Fibroblast of peridontal ligament (primary cell): Measurements from ENCODE around the gene STING1.
"Not testable (repeated sequence)": the region's sequence is repeated elsewhere in the genome, so short reads cannot be mapped to it uniquely, and the experiment has no call there.

ENCODE experiments used
- DNase-seq: peaks from one replicate; pipeline ENCODE4 v3.0.0-alpha.2; 2010; ENCODE audit errors: extremely low read depth

Gene STING1

DNA sequence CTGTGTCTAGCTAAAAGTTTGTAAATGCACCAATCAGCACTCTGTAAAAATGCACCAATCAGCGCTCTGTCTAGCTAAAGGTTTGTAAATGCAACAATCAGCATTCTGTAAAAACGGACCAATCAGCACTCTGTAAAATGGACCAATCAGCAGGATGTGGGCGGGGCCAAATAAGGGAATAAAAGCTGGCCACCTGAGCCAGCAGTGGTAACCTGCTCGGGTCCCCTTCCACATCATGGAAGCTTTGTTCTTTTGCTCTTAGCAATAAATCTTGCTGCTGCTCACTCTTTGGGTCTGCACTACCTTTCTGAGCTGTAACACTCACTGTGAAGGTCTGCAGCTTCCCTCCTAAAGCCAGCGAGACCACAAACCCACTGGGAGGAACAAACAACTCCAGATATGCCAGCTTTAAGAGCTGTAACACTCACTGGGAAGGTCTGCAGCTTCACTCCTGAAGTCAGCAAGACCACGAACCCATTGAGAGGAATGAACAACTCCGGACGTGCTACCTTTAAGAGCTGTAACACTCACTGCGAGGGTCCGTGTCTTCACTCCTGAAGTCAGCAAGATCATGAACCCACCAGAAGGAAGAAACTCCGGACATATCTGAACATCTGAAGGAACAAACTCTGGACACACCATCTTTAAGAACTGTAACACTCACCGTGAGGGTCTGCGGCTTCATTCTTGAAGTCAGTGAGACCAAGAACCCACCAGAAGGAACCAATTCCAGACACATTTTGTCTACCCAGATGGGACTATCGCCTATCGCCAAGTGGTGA lies 20.7 kb upstream of the STING1 start:
- DNase-seq: not testable (repeated sequence)

GRCh38 chr5:139501381-139501780 lies 18.8 kb upstream of the STING1 start:
- DNase-seq: no peak

GRCh38 chr5:139495638-139496435 lies 13.3 kb upstream of the STING1 start:
- DNase-seq: peak; percentile 50

- peak; percentile 52 for DNase-seq
Measured at GRCh38 chr5:139494832-139495231, 12.3 kb upstream of the STING1 start.

GRCh38 chr5:139494256-139494655 lies 11.7 kb upstream of the STING1 start:
- peak; percentile 38 for DNase-seq

DNA sequence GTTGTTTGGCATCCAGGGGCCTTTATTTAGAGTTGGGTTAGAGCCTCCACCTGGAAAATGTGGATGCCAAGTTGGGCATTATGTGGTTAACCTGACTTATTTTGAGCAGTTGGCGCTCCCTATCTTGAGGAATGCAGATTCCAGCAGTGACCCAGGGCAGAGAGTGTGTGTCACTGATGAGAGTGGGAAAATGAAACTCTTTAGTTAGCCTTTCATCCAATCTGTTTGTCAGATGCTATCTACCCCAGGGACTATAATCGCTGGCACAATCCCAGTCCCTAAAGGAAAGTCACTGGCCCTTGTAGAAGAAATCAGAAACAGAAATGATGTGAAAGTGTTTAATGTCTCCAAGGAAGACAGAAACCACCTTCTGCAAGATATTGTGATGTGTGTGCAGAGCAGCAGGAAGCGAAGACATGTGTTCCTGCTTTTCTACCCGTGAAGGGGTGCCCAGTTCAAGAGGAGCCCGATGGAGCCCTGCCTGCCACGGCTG lies 10.2 kb upstream of the STING1 start:
- peak; percentile 67 for DNase-seq

GRCh38 chr5:139488260-139488659 lies 5.7 kb upstream of the STING1 start:
- DNase-seq: no peak

- DNase-seq: no peak
Measured at GRCh38 chr5:139486201-139486600, 3.6 kb upstream of the STING1 start.

- not testable (repeated sequence) for DNase-seq
Measured at GRCh38 chr5:139482890-139483208, 291 bp upstream of the STING1 start.

- peak; percentile 53 for DNase-seq
Measured at GRCh38 chr5:139481580-139482049, 943 bp downstream of the STING1 start.

DNA sequence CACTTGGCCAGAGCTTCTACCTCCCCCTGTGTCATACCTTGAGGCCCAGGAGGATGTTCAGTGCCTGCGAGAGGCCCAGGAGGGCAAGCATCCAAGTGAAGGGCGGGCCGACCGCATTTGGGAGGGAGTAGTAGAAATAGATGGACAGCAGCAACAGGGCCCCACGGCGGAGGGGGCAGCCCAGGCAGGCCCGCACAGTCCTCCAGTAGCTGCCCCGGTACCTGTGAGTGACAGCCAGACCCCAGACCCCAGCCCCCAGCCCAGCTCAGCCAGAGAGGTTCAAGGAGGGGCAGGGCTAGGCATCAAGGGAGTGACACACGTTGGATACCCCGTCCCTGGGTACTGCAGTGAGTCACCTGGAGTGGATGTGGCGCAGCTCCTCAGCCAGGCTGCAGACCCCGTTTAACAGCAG lies 1.4 kb downstream of the STING1 start:
- DNase-seq: no peak

DNA sequence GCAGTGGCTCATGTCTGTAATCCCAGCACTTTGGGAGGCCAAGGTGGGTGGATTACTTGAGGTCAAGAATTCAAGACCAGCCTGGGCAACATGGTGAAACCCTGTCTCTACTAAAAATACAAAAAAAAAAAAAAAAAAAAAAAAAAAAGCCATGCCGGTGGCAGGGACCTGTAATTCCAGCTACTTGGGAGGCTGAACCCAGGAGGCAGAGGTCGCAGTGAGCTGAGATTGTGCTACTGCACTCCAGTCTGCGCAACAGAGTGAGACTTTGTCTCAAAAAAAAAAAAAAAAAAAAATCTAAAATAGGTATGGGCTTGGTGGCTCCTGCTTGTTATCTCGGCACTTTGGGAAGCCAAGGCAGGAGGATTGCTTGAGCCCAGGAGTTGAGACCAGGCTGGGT lies 2.8 kb downstream of the STING1 start:
- DNase-seq: not testable (repeated sequence)

GRCh38 chr5:139478657-139479423 lies 3.7 kb downstream of the STING1 start:
- not testable (repeated sequence) for DNase-seq

DNA sequence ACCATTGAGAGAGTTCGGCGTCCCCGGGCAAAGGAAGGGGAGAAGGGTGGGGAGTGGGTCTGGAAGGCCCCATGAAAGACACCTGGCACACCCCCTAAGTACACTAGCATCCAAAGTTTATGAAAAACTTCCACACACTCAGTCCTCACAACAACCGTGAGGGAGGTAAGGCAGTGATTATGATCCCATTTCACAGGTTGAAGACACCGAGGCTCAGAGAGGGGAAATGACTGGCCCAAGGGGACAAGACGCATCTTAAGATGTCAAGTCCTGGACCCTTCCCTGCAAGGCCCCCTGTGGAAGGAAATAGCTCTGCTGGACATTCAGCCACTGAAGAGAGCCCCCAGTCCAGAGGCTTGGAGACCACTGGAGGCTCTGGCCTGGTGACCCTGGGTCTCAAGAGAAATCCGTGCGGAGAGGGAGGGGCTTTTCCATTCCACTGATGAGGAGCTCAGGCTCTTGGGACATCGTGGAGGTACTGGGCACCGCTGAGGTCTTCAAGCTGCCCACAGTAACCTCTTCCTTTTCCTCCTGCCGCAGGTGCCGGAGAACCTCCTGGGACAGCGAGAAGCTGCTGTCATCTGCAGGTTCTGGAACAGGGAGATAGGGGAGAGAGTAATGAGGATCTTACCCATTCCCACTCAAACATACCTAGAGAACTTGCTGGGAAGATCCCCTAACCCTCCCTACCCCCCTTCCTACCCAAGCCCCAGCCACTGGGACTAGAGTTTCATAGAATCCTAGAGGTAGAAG lies 6.5 kb downstream of the STING1 start:
- DNase-seq: no peak

DNA sequence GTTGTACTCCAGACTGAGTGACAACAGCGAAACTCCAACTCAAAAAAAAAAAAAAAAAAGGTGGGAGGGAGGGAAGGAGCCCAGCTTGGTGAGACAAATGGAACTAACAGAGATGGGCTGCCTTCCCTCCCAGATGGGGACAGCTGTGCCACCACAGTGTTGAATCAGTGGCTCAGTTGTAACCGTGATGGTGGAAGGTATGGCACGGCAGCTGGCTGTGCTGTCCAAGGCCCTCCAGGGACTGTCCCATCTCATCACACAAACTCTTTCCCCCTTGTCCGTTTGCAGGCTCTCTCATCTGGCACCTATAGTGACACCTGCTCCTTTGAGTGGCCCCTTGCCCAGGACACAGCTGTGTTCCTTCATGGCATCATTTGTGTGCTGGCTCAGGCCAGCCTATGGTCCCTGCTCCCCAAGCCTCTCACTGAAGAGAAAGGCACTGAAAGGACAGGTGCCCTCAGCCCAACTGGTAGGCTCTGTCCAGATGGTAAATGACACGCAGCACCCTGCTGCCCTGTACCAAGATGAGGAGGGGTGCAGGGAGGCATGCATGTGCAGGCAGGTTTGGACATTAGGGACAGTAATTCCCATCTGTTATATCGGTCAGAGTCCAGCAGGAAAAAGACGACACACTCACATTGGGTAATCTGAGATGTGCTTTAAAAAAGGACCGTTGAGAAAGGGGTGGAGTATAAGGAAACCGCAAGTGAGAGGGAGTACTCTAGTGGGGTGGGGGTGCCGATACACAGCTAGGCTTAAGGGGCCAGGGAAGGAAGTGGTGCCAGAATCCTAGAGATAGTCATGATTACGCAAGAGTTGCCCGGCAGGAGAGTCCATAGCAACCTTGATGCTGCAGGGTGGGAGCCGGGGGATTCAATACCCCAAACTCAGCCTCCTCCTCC lies 7.4 kb downstream of the STING1 start:
- peak; percentile 67 for DNase-seq

DNA sequence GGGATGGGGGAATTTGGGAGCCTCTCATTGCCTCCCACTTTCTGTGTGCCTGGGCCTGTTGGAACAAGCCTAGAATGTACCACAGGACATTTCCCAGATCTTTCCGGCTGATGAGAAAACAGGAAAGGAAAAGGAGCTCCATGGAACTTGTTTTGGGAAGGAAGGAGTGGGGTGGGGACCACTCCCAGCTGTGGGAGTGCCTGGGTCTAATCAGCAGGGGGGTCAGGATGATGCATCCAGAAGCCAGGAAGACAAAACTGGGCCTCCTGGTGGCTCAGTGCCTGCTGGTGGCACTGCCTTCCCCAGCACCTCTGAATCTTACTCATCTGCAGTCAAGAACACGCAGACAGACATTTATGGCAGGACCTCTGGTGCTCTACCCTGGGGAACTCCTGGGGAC lies 9.0 kb downstream of the STING1 start:
- no peak for DNase-seq

DNA sequence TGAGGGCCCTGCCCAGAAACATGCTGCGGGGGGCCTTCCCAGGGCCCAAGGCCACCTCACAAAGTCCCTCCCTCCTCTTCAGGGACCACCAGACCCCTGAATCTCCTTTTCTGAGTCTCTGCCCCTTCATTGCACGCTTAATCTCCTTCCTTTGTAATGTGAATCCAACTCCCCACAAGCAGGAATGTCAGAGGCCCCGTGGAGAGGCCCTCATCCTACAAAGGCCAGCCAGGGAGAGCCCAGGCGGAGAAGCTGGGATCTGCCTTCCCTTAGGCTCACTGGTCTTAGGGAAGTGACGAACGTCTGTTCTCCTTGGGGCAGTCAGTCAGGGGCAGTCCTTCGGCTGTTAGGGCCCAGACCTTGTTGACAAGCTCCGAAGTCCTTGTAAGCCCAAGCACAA lies 9.5 kb downstream of the STING1 start:
- no peak for DNase-seq

GRCh38 chr5:139472386-139473030 lies 10.1 kb downstream of the STING1 start:
- no peak for DNase-seq

GRCh38 chr5:139470821-139471300 lies 11.7 kb downstream of the STING1 start, which contains the start of gene SMIM33:
TSS of gene SMIM33 (plus strand) at chr5:139471004. CDS start at chr5:139471122, 118 bp downstream.
- no peak for DNase-seq
